Keratinocyte (primary cell): ENCODE results near the gene EFHD1.

Source experiments
- CTCF ChIP-seq, 3 experiments: IDR thresholded peaks in 1 of 3; conservative IDR thresholded peaks in 1 of 3; optimal IDR thresholded peaks in 1 of 3; 2 replicates in 2 of 3; 3 replicates in 1 of 3; pipeline versions ENCODE3 to v1.5.1; 2011; ENCODE audit warnings: low read length in 3 of 3, mild to moderate bottlenecking in 3 of 3, moderate library complexity in 2 of 3, control low read depth in 1 of 3, inconsistent platforms in 1 of 3; ENCODE audit not compliant: insufficient read depth in 2 of 3; ENCODE audit errors: extremely low read depth in 1 of 3
- EZH2 ChIP-seq: IDR thresholded peaks from one replicate; pipeline ENCODE4 v1.6.1; 2012; ENCODE audit warnings: inconsistent platforms, mild to moderate bottlenecking, low read length, moderate library complexity

GRCh38 chr2:232699110-232699509, 65.7 kb downstream of the EFHD1 start:
- TF ChIP-seq CTCF (optimal IDR thresholded peaks at IDR 0.05 in 1 of 3, IDR thresholded peaks at IDR 0.05 in 1 of 3, conservative IDR thresholded peaks at IDR 0.05 in 1 of 3; ENCODE audit: extremely low read depth in 1 of 3, insufficient read depth in 2 of 3, low read length in 3 of 3) (no peak), EZH2 (no peak)
